Activated CD4-positive, CD25-positive, alpha-beta regulatory T cell treated with anti-CD3 and anti-CD28 coated beads, Interleukin-2, amount 50 U/mL, for 72 hours (primary cell): ENCODE data around the gene SPATS2.
"Not testable (repeated sequence)": the region's sequence is repeated elsewhere in the genome, so short reads cannot be mapped to it uniquely, and the experiment has no call there.

ENCODE experiments used
- DNase-seq: peaks from one replicate; pipeline ENCODE4 v3.0.0; 2021

Gene SPATS2

DNA sequence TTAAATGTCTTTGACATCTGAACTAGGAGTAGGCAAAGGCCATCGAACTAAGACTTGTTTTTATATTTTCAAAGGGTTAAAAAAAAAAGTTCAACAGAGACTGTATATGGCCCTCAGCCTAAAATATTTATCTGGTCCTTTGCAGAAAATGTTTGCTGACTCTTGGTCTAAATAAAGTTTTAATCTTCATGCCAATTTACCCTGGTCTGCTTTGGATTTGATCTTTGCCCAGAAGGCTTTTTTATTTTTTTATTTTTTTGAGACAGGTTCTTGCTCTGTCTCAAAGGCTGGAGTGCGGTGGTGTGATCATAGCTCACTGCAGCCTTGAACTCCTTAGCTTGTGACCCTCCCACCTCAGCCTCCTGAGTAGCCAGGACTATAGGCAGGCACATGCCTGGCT is 47.1 kb downstream of the SPATS2 start:
- DNase-seq, result no peak

DNA sequence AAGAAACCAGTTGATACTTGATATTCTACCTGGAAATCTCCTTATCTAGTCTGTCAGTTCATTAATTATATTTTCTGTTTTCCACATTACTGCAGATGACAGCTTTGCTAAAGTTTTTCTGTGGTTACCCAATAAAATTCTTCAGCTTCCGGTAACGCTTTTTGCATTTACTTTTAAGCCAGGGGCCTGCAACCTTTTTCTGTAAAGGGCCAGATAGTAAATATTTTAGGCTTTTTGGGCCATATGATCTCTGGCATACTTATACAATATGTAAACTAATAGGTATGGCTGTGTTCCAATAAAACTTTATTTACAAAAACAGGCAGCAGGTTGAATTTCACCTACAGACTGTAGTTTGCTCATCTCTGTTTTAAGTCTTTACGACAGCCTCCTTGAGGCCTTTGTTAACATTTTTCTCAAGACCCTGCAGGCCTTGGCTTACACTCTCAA is 48.3 kb downstream of the SPATS2 start:
- no peak for DNase-seq

GRCh38 chr12:49416892-49417291 is 49.6 kb downstream of the SPATS2 start:
- DNase-seq, result no peak

DNA sequence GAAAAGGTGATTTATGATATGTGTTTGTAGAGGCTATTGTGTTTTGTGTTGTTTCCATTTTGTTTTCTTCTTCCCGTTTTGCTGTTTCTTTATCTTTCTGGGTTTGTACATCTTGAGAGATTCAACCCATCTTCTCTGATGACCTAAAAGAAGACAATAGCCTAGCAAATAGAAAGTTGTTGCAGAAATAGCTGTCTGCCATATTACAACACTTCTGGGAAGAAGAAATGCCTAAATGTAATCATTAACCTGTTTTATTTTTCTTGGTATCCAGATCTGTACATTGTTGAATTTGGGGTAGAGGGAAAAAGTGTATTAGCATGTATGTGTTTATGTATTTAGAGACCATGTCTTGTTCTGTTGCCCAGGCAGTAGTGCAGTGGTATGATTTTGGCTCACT is 50.3 kb downstream of the SPATS2 start:
- no peak for DNase-seq

GRCh38 chr12:49420556-49420955 is 53.3 kb downstream of the SPATS2 start:
- no peak for DNase-seq

- DNase-seq, result no peak
Observed at GRCh38 chr12:49422114-49422513, 54.9 kb downstream of the SPATS2 start.

DNA sequence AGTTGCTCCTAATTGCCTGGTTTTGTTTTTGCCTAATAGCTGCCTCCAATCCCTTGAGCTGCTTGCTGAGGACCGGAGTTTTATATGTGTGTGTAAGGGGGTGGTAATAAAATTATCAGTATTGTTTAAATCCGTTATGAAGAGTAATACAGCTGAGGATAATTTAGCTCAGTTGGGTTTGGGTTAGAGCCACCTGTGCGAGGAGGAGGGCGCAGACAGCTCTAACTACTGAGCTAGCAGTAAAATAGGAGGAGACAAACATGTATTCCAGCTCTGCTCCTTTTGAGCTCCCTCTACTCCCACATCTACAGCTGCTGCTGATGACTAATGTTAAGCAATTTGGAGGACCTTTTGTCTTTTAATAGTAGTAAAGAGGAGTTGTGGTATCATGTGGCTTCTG is 61.5 kb downstream of the SPATS2 start:
- no peak for DNase-seq

DNA sequence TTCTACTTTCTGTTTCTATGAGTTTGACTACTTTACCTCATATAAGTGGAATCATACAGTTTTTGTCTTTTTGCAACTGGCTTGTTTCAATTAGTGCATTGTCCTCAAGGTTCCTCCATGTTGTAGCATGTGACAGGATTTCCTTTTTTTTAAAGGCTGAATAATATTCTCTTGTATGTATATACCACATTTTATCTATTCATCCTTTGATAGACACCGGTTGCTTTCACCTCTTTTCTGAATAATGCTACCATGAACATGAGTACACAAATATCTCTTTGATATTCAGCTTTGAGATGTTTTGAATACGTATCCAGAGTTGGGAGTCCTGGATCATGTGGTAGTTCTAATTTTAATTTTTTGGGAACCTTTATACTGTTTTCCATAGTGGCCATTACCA is 65.4 kb downstream of the SPATS2 start:
- DNase-seq, result no peak

- not testable (repeated sequence) for DNase-seq
Observed at GRCh38 chr12:49436799-49437198, 69.5 kb downstream of the SPATS2 start.

GRCh38 chr12:49439042-49439441 is 71.8 kb downstream of the SPATS2 start:
- DNase-seq, result no peak

- DNase-seq, result no peak
Observed at GRCh38 chr12:49440035-49440434, 72.8 kb downstream of the SPATS2 start.

DNA sequence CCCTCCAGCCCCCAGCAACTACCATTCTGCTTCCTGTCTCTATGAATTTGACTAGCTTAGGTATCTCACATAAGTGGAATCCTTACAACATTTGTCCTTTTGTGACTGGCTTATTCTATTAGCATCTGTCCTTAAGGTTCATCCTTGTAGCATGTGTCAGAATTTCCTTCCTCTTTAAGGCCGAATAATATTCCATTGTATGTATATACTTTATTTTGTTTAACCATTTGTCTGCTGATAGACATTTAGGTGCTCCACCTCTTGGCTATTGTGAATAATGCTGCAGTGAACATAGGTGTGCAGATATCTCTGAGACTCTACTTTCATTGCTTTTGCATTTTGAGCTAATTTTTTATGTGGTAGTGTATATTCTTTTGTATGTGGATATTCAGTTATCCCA is 75.7 kb downstream of the SPATS2 start:
- no peak for DNase-seq

GRCh38 chr12:49446571-49446970 is 79.3 kb downstream of the SPATS2 start:
- no peak for DNase-seq

GRCh38 chr12:49448858-49449257 is 81.6 kb downstream of the SPATS2 start:
- no peak for DNase-seq

DNA sequence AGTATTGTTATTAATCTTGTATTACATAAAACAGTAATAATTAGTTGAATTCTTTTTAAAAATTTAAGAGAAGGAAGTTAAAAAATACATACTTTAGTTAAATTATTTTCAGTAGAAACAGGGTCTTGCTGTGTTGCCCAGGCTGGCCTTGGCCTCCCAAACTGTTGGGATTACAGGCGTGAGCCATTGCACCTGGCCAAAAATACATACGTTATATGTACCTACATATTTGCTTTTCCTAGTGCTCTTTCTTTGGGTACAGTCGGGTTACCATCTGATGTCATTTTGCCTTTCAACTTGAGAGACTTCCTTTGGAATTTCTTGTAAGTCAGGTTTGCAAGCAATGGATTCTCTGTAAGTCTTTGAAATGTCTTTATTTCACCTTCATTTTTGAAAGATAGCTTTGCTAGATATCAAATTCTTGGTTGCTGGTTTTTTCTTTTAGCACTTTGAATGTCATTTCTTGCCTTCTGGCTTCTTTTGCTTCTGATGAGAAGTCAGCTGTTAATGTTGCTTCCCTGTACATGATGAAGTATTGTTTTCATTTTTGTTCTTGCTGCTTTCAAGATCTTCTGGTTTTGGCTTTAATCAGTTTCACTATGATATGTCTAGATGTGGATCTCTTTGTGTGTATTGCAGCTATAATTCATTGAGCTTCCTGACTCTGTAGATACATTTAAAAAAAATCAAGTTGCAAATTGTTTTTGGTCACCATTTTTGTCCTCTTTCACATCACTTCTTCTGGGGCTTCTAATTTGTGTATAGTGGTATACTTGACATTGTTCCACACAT is 84.4 kb downstream of the SPATS2 start:
- no peak for DNase-seq

- no peak for DNase-seq
Observed at GRCh38 chr12:49455501-49455900, 88.2 kb downstream of the SPATS2 start.

DNA sequence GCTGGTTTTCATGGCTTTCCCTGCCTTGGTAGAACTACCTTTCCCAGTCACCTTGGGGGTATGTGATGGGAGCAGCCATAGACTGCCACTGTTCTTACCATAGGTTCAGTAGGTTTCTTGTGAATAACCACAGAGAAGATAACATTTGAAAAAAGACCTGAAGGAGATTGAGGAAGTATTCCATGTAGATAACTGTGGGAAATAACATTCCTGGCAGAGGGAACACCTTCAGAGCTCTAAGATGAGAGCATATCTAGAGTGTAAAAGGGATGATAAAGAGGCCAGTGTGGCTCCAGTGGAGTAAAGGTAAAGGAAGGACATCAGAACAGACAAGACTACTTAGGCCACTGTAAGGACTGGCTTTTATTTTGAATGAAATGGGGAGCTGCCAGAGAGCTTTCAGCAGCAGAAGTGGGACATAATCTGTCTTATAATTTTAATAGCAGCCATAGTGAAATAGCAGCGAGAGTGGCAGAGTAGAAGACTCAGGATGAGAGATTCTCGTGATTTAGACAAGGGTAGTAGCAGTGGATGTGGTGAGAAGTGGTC is 88.9 kb downstream of the SPATS2 start:
- DNase-seq, result no peak

DNA sequence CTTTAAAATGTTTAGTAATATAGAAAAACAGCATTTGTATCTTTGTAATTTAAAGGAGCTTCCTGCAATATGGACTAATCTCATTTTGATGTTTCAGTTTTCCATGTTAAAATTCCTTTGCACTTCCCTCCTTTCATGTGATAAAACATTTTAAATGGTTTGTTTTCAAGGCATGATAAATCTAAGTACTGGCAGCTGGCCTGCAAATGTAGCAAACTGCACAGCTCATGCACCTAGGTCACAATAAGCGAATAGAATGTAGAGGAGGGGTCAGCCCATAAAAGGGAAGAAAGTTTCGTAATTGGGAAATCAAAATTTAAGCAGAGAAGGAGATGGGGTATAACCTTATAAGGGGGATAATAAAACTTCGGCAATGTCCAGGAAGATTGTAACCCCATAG is 91.6 kb downstream of the SPATS2 start:
- DNase-seq, result no peak

DNA sequence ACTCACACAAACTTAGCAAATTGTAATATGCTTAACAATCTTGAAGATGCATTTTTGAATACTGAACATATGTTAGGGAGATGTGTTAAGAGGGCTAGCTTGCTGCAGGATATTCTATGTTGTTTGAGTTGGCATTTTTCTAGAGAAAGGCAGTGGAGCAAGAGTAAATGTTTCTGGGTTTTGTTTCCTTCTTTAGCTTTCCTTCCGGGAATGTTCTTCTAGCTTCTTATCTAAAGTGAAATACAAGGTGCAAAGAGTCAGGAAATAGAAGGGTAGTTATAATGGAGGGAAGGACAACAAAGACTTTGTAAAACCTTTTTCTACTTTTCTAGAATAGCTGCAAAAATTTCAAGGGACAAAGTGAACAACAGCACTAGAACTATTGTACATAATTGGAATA is 94.0 kb downstream of the SPATS2 start:
- DNase-seq, result no peak

GRCh38 chr12:49462083-49462744 is 95.0 kb downstream of the SPATS2 start:
- no peak for DNase-seq

GRCh38 chr12:49465132-49465531 is 97.9 kb downstream of the SPATS2 start:
- no peak for DNase-seq

DNA sequence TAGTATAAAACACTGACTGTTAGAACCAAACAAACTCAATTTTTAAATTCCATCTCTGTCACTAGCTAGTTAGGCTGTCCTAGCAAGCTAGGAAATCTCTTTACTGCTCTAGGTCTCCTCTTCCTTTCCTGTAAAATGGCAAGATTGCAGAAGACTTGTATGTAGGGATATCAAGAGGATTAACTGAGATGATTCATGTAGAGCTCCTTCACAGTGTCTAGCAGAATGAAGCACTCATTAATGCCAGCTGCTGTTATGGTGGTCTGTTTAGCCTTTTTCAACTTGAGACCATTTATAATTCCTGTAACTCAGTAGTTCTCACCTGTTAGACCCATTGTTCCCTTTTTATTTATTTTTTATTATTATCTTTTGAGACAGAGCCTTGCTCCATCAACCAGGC is 103.7 kb downstream of the SPATS2 start:
- DNase-seq, result no peak

DNA sequence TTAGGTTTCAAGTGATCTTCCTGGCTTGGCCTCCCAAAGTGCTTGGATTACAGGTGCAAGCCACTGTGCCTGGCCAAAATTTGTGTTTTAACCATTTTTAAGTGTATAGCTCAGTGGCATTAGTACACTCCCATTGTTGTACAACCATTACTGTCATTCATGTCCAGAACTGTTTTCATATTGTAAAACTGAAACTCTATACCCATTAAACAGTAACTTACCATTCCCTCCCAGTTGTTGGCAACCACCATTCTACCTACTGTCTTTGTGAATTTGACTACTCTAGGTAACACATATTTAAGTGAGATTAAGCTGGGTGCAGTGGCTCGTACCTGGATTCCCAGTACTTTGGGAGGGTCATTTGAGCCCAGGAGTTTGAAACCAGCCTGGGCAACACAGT is 104.3 kb downstream of the SPATS2 start:
- no peak for DNase-seq

DNA sequence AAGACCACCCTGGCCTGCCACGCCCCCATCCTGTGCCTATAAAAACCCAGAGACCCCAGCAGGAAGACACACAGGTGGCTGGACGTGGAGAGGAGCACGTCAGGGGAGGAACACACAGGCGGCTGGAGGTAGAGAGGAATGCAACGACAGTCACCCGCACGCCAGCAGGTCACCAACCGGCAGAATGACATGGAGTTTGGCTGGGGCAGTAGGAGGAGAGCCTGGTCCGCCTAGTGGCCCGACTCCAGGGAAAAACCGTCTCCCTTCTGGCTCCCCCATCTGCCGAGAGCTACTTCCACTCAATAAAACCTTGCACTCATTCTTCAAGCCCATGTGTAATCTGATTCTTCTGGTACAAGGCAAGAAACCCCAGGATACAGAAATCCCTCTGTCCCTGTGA is 108.8 kb downstream of the SPATS2 start:
- no peak for DNase-seq
